Astrocyte of the cerebellum (primary cell): ENCODE results near the gene SPECC1.
"Not testable (repeated sequence)": the region's sequence is repeated elsewhere in the genome, so short reads cannot be mapped to it uniquely, and the experiment has no call there.

Source experiments
- DNase-seq: peaks from one replicate; pipeline ENCODE4 v3.0.0-alpha.2; 2011; ENCODE audit warnings: low read depth
- H3K4me3 ChIP-seq: 2 replicates; pipeline ENCODE4 v1.5.1; 2011; ENCODE audit warnings: mild to moderate bottlenecking, low read depth, low read length, moderate library complexity
- CTCF ChIP-seq: IDR thresholded peaks from 2 replicates; pipeline ENCODE4 v1.5.1; 2012; ENCODE audit warnings: low read length, low read depth, moderate library complexity, mild to moderate bottlenecking; ENCODE audit errors: missing control alignments
- in situ Hi-C: cut with HindIII; loops from 2 replicates; pipeline ENCODE4 v1.10.0; 2017; ENCODE audit warnings: low sequenced_read_pairs

The SPECC1 gene

GRCh38 chr17:20010936-20011335, 1.8 kb downstream of the SPECC1 start:
- H3K4me3 ChIP-seq = no peak overlapping the region
- in situ Hi-C loops = no loop called here
- TF ChIP-seq CTCF = no peak
- no peak for DNase-seq

- H3K4me3 ChIP-seq = no peak overlapping the region
- in situ Hi-C loops = no loop called here
- DNase-seq = no peak
- no peak for TF ChIP-seq CTCF
Observed at GRCh38 chr17:20012017-20012536, 2.9 kb downstream of the SPECC1 start.

GRCh38 chr17:20016475-20016992, 7.4 kb downstream of the SPECC1 start:
- in situ Hi-C loops, DNase-seq, H3K4me3 ChIP-seq: not testable (repeated sequence)

- in situ Hi-C loops = no loop called here
- H3K4me3 ChIP-seq = no peak overlapping the region
- DNase-seq = no peak
- no peak for TF ChIP-seq CTCF
Observed at GRCh38 chr17:20022701-20023100, 13.5 kb downstream of the SPECC1 start.

GRCh38 chr17:20026960-20027359, 17.8 kb downstream of the SPECC1 start:
- H3K4me3 ChIP-seq = no peak overlapping the region
- TF ChIP-seq CTCF = no peak
- no peak for DNase-seq
- in situ Hi-C loops = no loop called here

GRCh38 chr17:20028443-20028842, 19.3 kb downstream of the SPECC1 start:
- in situ Hi-C loops = no loop called here
- H3K4me3 ChIP-seq = no peak overlapping the region
- DNase-seq = no peak
- TF ChIP-seq CTCF = no peak

- no peak for DNase-seq
- TF ChIP-seq CTCF = no peak
- H3K4me3 ChIP-seq = no peak overlapping the region
- in situ Hi-C loops = no loop called here
Observed at GRCh38 chr17:20032636-20033035, 23.5 kb downstream of the SPECC1 start.
